Activated naive CD4-positive, alpha-beta T cell treated with anti-CD3 and anti-CD28 coated beads for 36 hours (primary cell): ENCODE data around the gene SF3B2. TPM values are rescaled to one million over a fixed set of nuclear protein-coding genes. Genes with fewer than 3 reads are reported as not detected.

Experiments used
- CTCF ChIA-PET: fragments of 350-600 bp; sonication (Branson Sonifier 250); formaldehyde crosslinking; loops from one replicate; lab custom pipeline; 2021; ENCODE audit warnings: antibody characterized with exemption; lab: Charles Lee
- DNase-seq: peaks from one replicate; pipeline ENCODE4 v3.0.0-alpha.2; 2020
- H3K27ac Mint-ChIP-seq: one replicate; pipeline ENCODE4 v1.8.0; 2021; ENCODE audit warnings: mild to moderate bottlenecking, mixed read lengths
- H3K27me3 Mint-ChIP-seq: one replicate; pipeline ENCODE4 v1.8.0; 2021; ENCODE audit warnings: low read depth, mixed read lengths
- H3K36me3 Mint-ChIP-seq: one replicate; pipeline ENCODE4 v1.8.0; 2021; ENCODE audit warnings: low read depth, mixed read lengths
- H3K4me1 Mint-ChIP-seq: one replicate; pipeline ENCODE4 v1.8.0; 2021; ENCODE audit warnings: low read depth, mixed read lengths
- H3K4me3 Mint-ChIP-seq: one replicate; pipeline ENCODE4 v1.8.0; 2021; ENCODE audit warnings: mild to moderate bottlenecking, moderate library complexity, mixed read lengths
- H3K9me3 Mint-ChIP-seq: one replicate; pipeline ENCODE4 v1.8.0; 2021; ENCODE audit warnings: mixed read lengths
- intact Hi-C: fragments of 100-400 bp; cut with micrococcal nuclease; formaldehyde crosslinking; loops from one replicate; pipeline ENCODE4 v1.15.1; 2023
- total RNA-seq, 2 experiments: library from RNA; stranded (reverse); gene quantifications; one replicate each; pipeline ENCODE4 v1.2.3, GENCODE V29; 2021

Gene SF3B2
- total RNA-seq, 2 experiments from 2014 or later, result 319 to 321 TPM

- peaks cover 53% of the 10 kb centered on the region for H3K4me1 Mint-ChIP-seq
- H3K27me3 Mint-ChIP-seq, result no peaks in the 10 kb centered on the region
- no peak for DNase-seq
- CTCF ChIA-PET, result interaction anchor here (1.1 to 6.7 kb wide), 3 partner anchors 9 to 11 kb away, joined by 3 to 58 read pairs (median 29); no protein-coding TSS in a partner anchor
- peaks cover 65% of the 10 kb centered on the region for H3K36me3 Mint-ChIP-seq
- H3K9me3 Mint-ChIP-seq, result no peaks in the 10 kb centered on the region
- peak overlapping the region; percentile 31 for H3K27ac Mint-ChIP-seq
- intact Hi-C loops, result no loop called here
- no peak overlapping the region for H3K4me3 Mint-ChIP-seq
These were observed 4.3 kb downstream of the SF3B2 start for GRCh38 chr11:66056501-66056900.

GRCh38 chr11:66059966-66060680 lies 8.0 kb downstream of the SF3B2 start:
- intact Hi-C loops, result no loop called here
- Mint-ChIP-seq H3K27me3 (no peaks in the 10 kb centered on the region), H3K4me1 (peaks cover 58% of the 10 kb centered on the region), H3K9me3 (no peaks in the 10 kb centered on the region), H3K36me3 (peaks cover 75% of the 10 kb centered on the region), H3K4me3 (no peak overlapping the region), H3K27ac (peak overlapping the region; percentile 82)
- CTCF ChIA-PET, result interaction anchor here (1.1 to 2.6 kb wide), 5 partner anchors 8 to 175 kb away, joined by 3 to 18 read pairs (median 5); no protein-coding TSS in a partner anchor
- no peak for DNase-seq

GRCh38 chr11:66061268-66061667 lies 9.1 kb downstream of the SF3B2 start:
- H3K27ac Mint-ChIP-seq, result peak overlapping the region; percentile 82
- no peaks in the 10 kb centered on the region for H3K27me3 Mint-ChIP-seq
- H3K4me3 Mint-ChIP-seq, result peak overlapping the region; percentile 10
- DNase-seq, result no peak
- intact Hi-C loops, result no loop called here
- H3K4me1 Mint-ChIP-seq, result peaks cover 60% of the 10 kb centered on the region
- peaks cover 74% of the 10 kb centered on the region for H3K36me3 Mint-ChIP-seq
- no peaks in the 10 kb centered on the region for H3K9me3 Mint-ChIP-seq
- CTCF ChIA-PET, result no interaction called here

- CTCF ChIA-PET, result interaction anchor here (0.7 to 2.4 kb wide), 3 partner anchors 11 to 95 kb away, joined by 3 to 19 read pairs (median 4); no protein-coding TSS in a partner anchor
- H3K36me3 Mint-ChIP-seq, result peaks cover 71% of the 10 kb centered on the region
- intact Hi-C loops, result no loop called here
- no peak for DNase-seq
- H3K4me1 Mint-ChIP-seq, result peaks cover 69% of the 10 kb centered on the region
- no peak overlapping the region for H3K4me3 Mint-ChIP-seq
- H3K27ac Mint-ChIP-seq, result peak overlapping the region; percentile 69
- H3K9me3 Mint-ChIP-seq, result no peaks in the 10 kb centered on the region
- H3K27me3 Mint-ChIP-seq, result no peaks in the 10 kb centered on the region
These were observed 10.2 kb downstream of the SF3B2 start for GRCh38 chr11:66062408-66062807.

- no peak for DNase-seq
- Mint-ChIP-seq H3K4me1 (peaks cover 77% of the 10 kb centered on the region), H3K4me3 (no peak overlapping the region), H3K9me3 (no peaks in the 10 kb centered on the region), H3K27ac (no peak overlapping the region), H3K36me3 (peaks cover 73% of the 10 kb centered on the region), H3K27me3 (no peaks in the 10 kb centered on the region)
- intact Hi-C loops, result no loop called here
- CTCF ChIA-PET, result interaction anchor here (0.5 to 2.4 kb wide), 2 partner anchors 18 to 294 kb away, joined by 5 to 19 read pairs; no protein-coding TSS in a partner anchor
These were observed 11.7 kb downstream of the SF3B2 start for GRCh38 chr11:66063900-66064299.

GRCh38 chr11:66064571-66064970 lies 12.4 kb downstream of the SF3B2 start:
- Mint-ChIP-seq H3K27me3 (no peaks in the 10 kb centered on the region), H3K36me3 (peaks cover 73% of the 10 kb centered on the region), H3K4me3 (no peak overlapping the region), H3K27ac (peak overlapping the region; percentile 68), H3K4me1 (peaks cover 78% of the 10 kb centered on the region), H3K9me3 (no peaks in the 10 kb centered on the region)
- CTCF ChIA-PET, result interaction anchor here (1.0 to 5.2 kb wide), 3 partner anchors 9 to 19 kb away, joined by 3 to 37 read pairs (median 19); no protein-coding TSS in a partner anchor
- intact Hi-C loops, result no loop called here
- DNase-seq, result no peak

- Mint-ChIP-seq H3K36me3 (peaks cover 58% of the 10 kb centered on the region), H3K4me3 (no peak overlapping the region), H3K27ac (peak overlapping the region; percentile 82), H3K9me3 (no peaks in the 10 kb centered on the region), H3K27me3 (no peaks in the 10 kb centered on the region), H3K4me1 (peaks cover 60% of the 10 kb centered on the region)
- no peak for DNase-seq
- CTCF ChIA-PET, result interaction anchor here (0.6 to 6.4 kb wide), 10 partner anchors 13 to 134 kb away, joined by 3 to 61 read pairs (median 16); partner anchors contain the start of genes BANF1 and SF3B2
- intact Hi-C loops, result no loop called here
These were observed 14.6 kb downstream of the SF3B2 start for GRCh38 chr11:66066751-66067150.

GRCh38 chr11:66067640-66068039 lies 15.5 kb downstream of the SF3B2 start:
- CTCF ChIA-PET, result interaction anchor here (1.0 to 6.4 kb wide), 26 partner anchors 9 to 158 kb away, joined by 3 to 61 read pairs (median 6); partner anchors contain the start of genes BANF1 and SF3B2
- intact Hi-C loops, result loop anchor here (1.0 to 2.0 kb wide), 2 partner anchors 59 to 67 kb away; no protein-coding TSS in a partner anchor
- H3K27me3 Mint-ChIP-seq, result no peaks in the 10 kb centered on the region
- peak overlapping the region; percentile 97 for H3K27ac Mint-ChIP-seq
- H3K9me3 Mint-ChIP-seq, result no peaks in the 10 kb centered on the region
- no peak overlapping the region for H3K4me3 Mint-ChIP-seq
- no peak for DNase-seq
- H3K4me1 Mint-ChIP-seq, result peaks cover 64% of the 10 kb centered on the region
- peaks cover 60% of the 10 kb centered on the region for H3K36me3 Mint-ChIP-seq

GRCh38 chr11:66068154-66068821 lies 16.1 kb downstream of the SF3B2 start:
- Mint-ChIP-seq H3K4me1 (peaks cover 64% of the 10 kb centered on the region), H3K27ac (peak overlapping the region; percentile 97), H3K27me3 (no peaks in the 10 kb centered on the region), H3K36me3 (peaks cover 57% of the 10 kb centered on the region), H3K4me3 (no peak overlapping the region), H3K9me3 (no peaks in the 10 kb centered on the region)
- intact Hi-C loops, result loop anchor here (1.0 to 2.0 kb wide), 2 partner anchors 59 to 66 kb away; no protein-coding TSS in a partner anchor
- DNase-seq, result peak; percentile 86
- CTCF ChIA-PET, result interaction anchor here (0.6 to 6.4 kb wide), 34 partner anchors 9 to 244 kb away, joined by 3 to 61 read pairs (median 5); partner anchors contain the start of gene SF3B2

GRCh38 chr11:66068923-66069714 lies 17.0 kb downstream of the SF3B2 start:
- Mint-ChIP-seq H3K27me3 (no peaks in the 10 kb centered on the region), H3K4me1 (peaks cover 61% of the 10 kb centered on the region), H3K36me3 (peaks cover 51% of the 10 kb centered on the region), H3K27ac (peak overlapping the region; percentile 97), H3K4me3 (peak overlapping the region; percentile 79), H3K9me3 (no peaks in the 10 kb centered on the region)
- intact Hi-C loops, result loop anchor here (1.0 to 2.0 kb wide), 3 partner anchors 17 to 65 kb away; partner anchors contain the start of gene SF3B2
- CTCF ChIA-PET, result interaction anchor here (0.6 to 6.4 kb wide), 27 partner anchors 10 to 243 kb away, joined by 3 to 61 read pairs (median 6); partner anchors contain the start of gene SF3B2
- peak; percentile 71 for DNase-seq
